RWPE1 (cell line): ENCODE measurements around the gene SLX9.
A peak's percentile ranks its signal among the peaks of the same experiment; 100 is the strongest.

ENCODE experiments used
- CTCF ChIA-PET: fragments of 350-600 bp; sonication (Branson Sonifier 250); formaldehyde crosslinking; extraction: SDS; loops from one replicate; lab custom pipeline; 2021; lab: Yijun Ruan, JAX
- POLR2A ChIA-PET: fragments of 400-600 bp; formaldehyde crosslinking; extraction: SDS; loops from one replicate; lab custom pipeline; 2020; ENCODE audit warnings: antibody characterized with exemption; ENCODE audit not compliant: low non-redundant PET; lab: Yijun Ruan, JAX
- DNase-seq: peaks from one replicate; pipeline ENCODE4 v3.0.0; 2012; ENCODE audit warnings: low spot score
- H3K27ac ChIP-seq: fragments of 450-650 bp; 2 replicates; pipeline ENCODE4 v1.5.1; 2017
- TF ChIP-seq, protein P1 (sequence below): fragments of 450-650 bp; conservative IDR thresholded peaks from 2 replicates; pipeline ENCODE4 v1.5.1; 2017; ENCODE audit warnings: low read depth, mild to moderate bottlenecking

SLX9 gene, protein sequence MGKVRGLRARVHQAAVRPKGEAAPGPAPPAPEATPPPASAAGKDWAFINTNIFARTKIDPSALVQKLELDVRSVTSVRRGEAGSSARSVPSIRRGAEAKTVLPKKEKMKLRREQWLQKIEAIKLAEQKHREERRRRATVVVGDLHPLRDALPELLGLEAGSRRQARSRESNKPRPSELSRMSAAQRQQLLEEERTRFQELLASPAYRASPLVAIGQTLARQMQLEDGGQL

DNA sequence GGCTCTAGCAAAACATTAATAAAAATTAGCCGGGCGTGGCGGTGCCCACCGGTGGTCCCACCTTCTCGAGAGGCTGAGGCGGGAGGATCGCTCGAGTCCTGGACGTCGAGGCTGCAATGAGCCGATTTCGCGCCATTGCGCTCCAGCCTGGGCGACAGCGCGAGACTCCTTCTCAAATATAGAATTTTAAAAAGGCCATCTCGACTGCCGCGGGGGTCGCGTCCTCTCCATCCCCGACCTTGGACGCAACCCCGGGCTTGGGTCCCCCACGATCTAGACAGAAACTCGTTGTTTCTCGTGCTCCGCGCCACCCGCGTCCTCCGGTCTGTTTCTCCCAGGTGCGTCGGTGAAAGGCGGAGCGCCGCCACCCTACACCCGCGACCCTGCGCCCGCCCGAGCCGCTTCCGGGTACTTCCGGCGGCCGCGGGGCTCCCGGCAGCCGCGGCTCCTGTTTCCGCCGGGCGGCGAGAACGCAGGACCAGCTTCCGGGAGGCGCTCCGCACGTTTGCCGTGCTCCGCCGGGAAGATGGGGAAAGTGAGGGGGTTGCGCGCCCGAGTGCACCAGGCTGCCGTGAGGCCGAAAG lies at the start of gene SLX9:
Gene SLX9 (plus strand): TSS at position 498 of the 584 bp plus-strand sequence. CDS start 29 bp downstream, at position 527.
- ChIA-PET CTCF (interaction anchor here (0.6 to 3.3 kb wide), 4 partner anchors 8 to 199 kb away, joined by 4 to 8 read pairs (median 6); no protein-coding TSS in a partner anchor), POLR2A (interaction anchor here (1.0 kb wide), 1 partner anchor 10 kb away, joined by 4 read pairs; no protein-coding TSS in a partner anchor)
- TF ChIP-seq, protein P1, sequence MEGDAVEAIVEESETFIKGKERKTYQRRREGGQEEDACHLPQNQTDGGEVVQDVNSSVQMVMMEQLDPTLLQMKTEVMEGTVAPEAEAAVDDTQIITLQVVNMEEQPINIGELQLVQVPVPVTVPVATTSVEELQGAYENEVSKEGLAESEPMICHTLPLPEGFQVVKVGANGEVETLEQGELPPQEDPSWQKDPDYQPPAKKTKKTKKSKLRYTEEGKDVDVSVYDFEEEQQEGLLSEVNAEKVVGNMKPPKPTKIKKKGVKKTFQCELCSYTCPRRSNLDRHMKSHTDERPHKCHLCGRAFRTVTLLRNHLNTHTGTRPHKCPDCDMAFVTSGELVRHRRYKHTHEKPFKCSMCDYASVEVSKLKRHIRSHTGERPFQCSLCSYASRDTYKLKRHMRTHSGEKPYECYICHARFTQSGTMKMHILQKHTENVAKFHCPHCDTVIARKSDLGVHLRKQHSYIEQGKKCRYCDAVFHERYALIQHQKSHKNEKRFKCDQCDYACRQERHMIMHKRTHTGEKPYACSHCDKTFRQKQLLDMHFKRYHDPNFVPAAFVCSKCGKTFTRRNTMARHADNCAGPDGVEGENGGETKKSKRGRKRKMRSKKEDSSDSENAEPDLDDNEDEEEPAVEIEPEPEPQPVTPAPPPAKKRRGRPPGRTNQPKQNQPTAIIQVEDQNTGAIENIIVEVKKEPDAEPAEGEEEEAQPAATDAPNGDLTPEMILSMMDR = no peak
- DNase-seq = peak; percentile 85
- H3K27ac ChIP-seq = peak within 1 kb of the TSS; percentile 78

DNA sequence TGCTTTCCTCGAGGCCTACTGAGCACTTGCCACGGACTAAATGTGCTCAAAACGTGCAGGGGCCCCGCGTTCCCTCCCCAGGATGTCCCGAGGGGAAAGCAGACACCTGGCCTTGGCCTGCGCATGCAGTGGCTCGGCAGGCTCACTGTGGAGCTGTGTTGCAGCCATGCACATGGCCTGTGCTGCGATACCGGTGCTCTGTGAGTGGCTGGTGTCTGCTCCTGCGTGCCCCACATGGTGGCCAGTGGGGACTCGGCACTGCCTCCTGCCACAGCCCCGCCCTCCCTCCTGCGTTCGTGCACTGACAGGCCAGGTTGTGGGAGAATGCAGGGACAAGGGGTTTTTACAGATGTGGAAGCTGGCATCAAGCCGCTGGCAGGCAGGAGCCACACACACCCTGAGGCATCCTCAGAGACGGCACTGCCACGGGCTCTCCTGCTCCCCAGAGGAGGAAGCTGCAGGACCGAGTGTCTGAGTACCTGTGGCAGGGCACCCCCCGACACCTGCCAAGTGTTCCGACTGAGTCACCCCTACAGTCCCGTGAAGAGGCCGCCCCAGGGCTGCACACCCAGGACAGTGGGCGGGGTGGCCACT lies 49.4 kb upstream of the SLX9 start:
- no peak for DNase-seq
- ChIA-PET POLR2A (no interaction called here), CTCF (interaction anchor here (1.0 kb wide), 1 partner anchor 41 kb away, joined by 4 read pairs; no protein-coding TSS in a partner anchor)
- 0 out of 2 replicates have a peak overlapping the region, but pooled peaks have one; percentile 12 for H3K27ac ChIP-seq
- TF ChIP-seq, protein P1 = no peak

DNA sequence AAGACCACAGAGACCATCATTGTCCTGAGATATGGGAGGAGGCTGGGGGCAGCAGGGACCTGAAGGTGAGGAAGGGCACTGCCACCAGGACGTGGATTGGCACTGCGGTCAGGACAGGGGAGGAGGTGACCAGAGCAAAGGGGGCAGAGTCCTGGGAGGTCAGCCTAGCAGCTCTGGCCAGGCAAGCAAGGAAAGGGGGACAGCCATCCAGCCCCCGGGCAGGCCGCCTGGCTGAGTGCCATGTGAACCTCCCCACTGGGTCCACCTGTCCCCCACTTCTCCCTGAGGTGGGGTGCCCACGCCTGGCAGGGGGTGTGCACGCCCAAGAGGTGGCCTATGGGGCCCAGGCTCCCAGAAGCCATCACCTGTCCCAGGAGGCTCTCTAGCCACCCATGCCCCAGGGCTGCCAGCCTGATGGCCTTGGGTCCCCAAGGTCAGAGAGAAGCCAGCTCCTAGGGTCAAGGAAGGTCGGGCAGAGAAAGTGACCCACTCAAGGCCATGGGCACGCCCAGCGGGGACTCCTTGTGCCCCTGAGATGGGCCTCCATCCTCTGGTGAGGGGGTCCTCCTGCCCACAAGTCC lies 48.8 kb upstream of the SLX9 start:
- no peak overlapping the region for H3K27ac ChIP-seq
- CTCF ChIA-PET = interaction anchor here (1.0 kb wide), 1 partner anchor 41 kb away, joined by 4 read pairs; no protein-coding TSS in a partner anchor
- no peak for DNase-seq
- TF ChIP-seq, protein P1 = no peak
- POLR2A ChIA-PET = no interaction called here

DNA sequence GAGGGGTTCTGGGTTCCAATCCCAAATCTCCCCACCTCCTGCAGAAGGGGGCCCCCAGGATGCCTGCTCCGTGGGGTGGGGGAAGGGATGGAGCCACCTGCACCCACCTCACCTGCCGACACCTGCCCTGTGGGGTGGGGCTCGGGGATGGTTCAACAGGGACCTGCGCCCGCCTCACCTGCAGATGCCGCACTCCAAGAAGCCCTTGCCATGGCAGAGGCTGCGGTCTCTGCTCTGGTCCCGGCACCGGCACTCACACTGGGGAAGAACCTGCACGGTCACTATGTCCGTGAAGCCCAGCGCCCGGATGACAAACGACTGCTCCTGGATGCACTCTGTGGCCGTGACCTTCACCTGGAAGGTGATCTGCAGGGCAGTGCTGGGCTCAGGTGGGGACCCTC lies 48.2 kb upstream of the SLX9 start:
- TF ChIP-seq, protein P1 = no peak
- ChIA-PET CTCF (interaction anchor here (0.7 kb wide), 1 partner anchor 43 kb away, joined by 4 read pairs; no protein-coding TSS in a partner anchor), POLR2A (no interaction called here)
- no peak for DNase-seq
- H3K27ac ChIP-seq = no peak overlapping the region

DNA sequence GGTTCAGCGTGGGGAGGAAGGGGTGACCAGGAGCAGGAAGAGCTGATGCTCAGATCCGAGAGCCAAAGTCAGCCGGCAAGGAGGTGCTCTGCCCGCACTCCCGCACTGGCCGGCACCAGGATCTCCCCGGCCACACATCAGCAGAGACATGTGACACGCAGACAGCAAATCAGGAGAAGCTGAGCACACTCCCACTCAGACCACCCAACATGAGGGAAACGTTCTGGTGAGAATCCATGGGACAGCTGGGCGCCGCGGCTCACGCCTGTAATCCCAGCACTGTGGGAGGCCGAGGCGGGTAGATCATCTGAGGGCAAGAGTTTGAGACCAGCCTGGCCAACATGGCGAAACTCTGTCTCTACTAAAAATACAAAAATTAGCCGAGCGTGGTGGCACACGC lies 47.7 kb upstream of the SLX9 start:
- no peak overlapping the region for H3K27ac ChIP-seq
- CTCF ChIA-PET = interaction anchor here (0.6 to 0.7 kb wide), 3 partner anchors 17 to 42 kb away, joined by 3 to 4 read pairs (median 3); no protein-coding TSS in a partner anchor
- TF ChIP-seq, protein P1 = no peak
- POLR2A ChIA-PET = no interaction called here
- no peak for DNase-seq
